HG02678 (cell line): Measurements from ENCODE around the gene SYNDIG1.

Source experiments
- ATAC-seq: cut with Tn5 transposase; IDR thresholded peaks from one replicate; pipeline ENCODE4 v1.9.1; 2021; ENCODE audit warnings: mild to moderate bottlenecking, moderate library complexity; ENCODE audit not compliant: unreplicated experiment

The SYNDIG1 gene

DNA sequence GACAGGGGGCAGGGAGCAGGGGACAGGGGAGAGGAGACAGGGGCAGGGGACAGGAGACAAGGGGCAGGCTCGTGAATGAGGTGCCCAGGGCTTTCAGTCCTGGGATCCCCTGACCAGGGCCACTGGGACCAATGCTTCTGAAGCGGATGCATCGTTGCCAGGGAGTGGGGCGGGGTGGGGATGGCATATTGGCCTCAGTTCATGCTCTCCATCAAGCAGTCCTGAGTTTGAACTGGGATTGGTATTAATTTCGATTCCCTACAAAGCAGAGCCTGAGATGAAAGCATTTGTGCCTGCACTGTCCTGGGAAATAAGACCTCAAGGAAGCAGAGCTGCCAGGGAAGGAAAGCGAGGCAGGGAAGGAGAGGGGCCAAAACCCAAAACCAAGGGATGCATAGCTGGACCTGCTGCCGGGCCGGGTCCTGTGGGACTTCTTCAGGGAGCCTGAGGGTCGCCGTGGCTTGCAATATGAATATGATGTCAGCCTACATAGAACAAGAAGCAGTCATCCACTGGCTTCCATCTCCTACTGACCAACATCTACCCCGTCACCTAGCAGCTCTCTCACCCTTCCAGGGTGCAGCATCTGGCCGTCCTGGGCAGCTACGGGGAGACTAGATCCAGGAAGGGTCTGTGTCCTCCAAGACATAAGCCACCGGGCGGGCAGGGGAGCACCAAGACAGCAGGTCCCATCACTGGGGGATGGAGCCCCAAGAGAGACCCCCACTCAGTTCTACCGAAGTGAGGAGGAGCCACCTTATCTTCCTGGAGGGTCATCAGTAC is 233.3 kb downstream of the SYNDIG1 start:
- ATAC-seq: no peak

GRCh38 chr20:24703284-24703610 is 233.8 kb downstream of the SYNDIG1 start:
- ATAC-seq: no peak

- no peak for ATAC-seq
These were observed 235.5 kb downstream of the SYNDIG1 start for GRCh38 chr20:24704899-24705298.

DNA sequence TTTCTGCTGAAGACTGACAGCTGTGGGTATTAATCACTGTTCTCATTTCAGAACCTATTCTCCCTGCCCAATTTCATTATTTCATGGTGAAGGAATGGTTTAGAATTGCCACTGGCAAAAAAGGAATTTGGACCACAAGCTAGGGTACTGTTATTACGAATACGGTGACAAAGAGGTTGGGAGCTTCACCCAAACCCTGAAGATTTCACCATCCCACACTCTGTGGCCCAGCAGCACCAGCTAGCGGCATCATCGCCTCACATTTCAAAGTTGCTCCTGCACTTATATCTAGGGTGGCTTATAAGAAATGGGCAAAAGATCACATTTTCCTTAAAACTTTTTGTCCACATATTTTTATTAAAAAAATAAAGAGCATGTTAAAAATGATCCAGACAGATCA is 236.1 kb downstream of the SYNDIG1 start:
- no peak for ATAC-seq

DNA sequence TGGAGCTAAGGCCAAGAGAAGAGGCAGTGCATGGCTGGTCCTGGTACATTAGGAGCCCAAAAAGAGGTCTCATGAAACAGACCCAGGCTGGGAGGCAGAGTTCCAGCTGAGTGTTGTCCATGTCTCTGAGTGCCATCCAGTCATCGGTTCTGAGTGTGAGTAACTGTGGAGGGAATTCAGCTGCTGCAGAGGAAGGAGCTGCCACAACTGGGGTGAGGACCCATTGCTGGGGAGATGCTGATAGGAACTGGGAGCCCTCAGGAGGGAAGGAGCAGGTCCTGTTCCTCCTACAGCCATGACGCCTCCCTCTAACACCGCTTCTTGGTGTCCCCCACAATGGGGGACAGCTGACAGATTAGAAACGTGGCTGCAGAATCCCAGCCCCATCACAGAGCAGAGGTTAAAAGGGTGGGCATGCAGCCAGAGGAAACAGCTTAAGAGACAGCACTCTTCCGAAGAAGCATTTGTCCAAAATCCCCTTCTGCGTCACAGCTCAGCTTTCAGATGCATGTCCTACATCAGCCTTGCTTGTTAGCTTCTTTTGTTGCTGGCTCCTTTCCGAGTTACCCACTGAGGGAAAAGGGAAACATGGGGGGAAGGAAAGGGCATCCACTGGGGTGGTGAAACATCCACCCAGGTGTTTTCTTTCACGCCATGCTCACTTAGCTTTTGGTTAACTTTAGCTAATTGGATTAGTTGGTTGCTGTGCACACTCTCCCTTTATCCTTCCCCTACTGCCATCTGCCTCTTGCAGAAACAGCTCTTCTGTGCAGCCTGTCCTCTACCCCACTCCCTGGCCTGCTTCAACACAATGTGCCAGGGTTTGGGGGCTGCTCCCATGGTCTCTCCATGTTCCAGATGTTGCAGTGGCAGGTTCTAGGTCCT is 239.2 kb downstream of the SYNDIG1 start:
- ATAC-seq: no peak
